Measurements from ENCODE around the gene PCAT7.
"Not testable (repeated sequence)": the region's sequence is repeated elsewhere in the genome, so short reads cannot be mapped to it uniquely, and the experiment has no call there.

PCAT7 gene

GRCh38 chr9:94564279-94564678, 9.4 kb downstream of the PCAT7 start:
- DNase-seq = not testable (repeated sequence)

- DNase-seq = no peak
These were observed 11.7 kb downstream of the PCAT7 start for GRCh38 chr9:94566550-94566949.

GRCh38 chr9:94567271-94567670, 12.4 kb downstream of the PCAT7 start:
- DNase-seq = no peak

- DNase-seq = no peak
These were observed 13.5 kb downstream of the PCAT7 start for GRCh38 chr9:94568250-94568889.

- DNase-seq = no peak
These were observed 14.3 kb downstream of the PCAT7 start for GRCh38 chr9:94568972-94569712.

GRCh38 chr9:94576131-94576530, 21.2 kb downstream of the PCAT7 start:
- peak; percentile 73 for DNase-seq

- DNase-seq = no peak
These were observed 22.2 kb downstream of the PCAT7 start for GRCh38 chr9:94577036-94577435.

- no peak for DNase-seq
These were observed 22.7 kb downstream of the PCAT7 start for GRCh38 chr9:94577571-94577970.

GRCh38 chr9:94581728-94582127, 26.8 kb downstream of the PCAT7 start:
- no peak for DNase-seq

GRCh38 chr9:94584555-94584954, 29.7 kb downstream of the PCAT7 start:
- DNase-seq = no peak

GRCh38 chr9:94586316-94586715, 31.4 kb downstream of the PCAT7 start:
- DNase-seq = peak; percentile 45

GRCh38 chr9:94586814-94587213, 31.9 kb downstream of the PCAT7 start:
- no peak for DNase-seq

GRCh38 chr9:94588681-94589080, 33.8 kb downstream of the PCAT7 start:
- DNase-seq = no peak

- DNase-seq = not testable (repeated sequence)
These were observed 36.2 kb downstream of the PCAT7 start for GRCh38 chr9:94591046-94591545.

GRCh38 chr9:94591876-94592275, 37.0 kb downstream of the PCAT7 start:
- DNase-seq = no peak

- not testable (repeated sequence) for DNase-seq
These were observed 37.8 kb downstream of the PCAT7 start for GRCh38 chr9:94592683-94593082.

GRCh38 chr9:94593459-94594345, 38.8 kb downstream of the PCAT7 start, which contains the start of gene FBP2:
Gene FBP2, minus strand, starts transcription at chr9:94593824. Its CDS starts 98 bp downstream, at chr9:94593726.
- DNase-seq = no peak

- no peak for DNase-seq
These were observed 44.2 kb downstream of the PCAT7 start for GRCh38 chr9:94599102-94599501.

- no peak for DNase-seq
These were observed 45.4 kb downstream of the PCAT7 start for GRCh38 chr9:94600258-94600657.

GRCh38 chr9:94600715-94601114, 45.8 kb downstream of the PCAT7 start:
- DNase-seq = no peak

GRCh38 chr9:94602666-94603065, 47.8 kb downstream of the PCAT7 start:
- DNase-seq = no peak

GRCh38 chr9:94603259-94604160, 48.6 kb downstream of the PCAT7 start:
- DNase-seq = peak; percentile 54

All from MV-4-11 (cell line).